Vagina (tissue), 2 donors: ENCODE measurements around the gene C4orf51. TPM values are rescaled to one million over a fixed set of nuclear protein-coding genes. Genes with fewer than 3 reads are reported as not detected.

Experiments
- DNase-seq, 2 donors: peaks; one replicate each; pipeline ENCODE4 v3.0.0-alpha.2; 2017; ENCODE audit errors: extremely low spot score in 2 of 2
- H3K27ac ChIP-seq: fragments of 200-600 bp; sonication (generic); one replicate; pipeline ENCODE4 v1.5.1; 2019
- H3K27me3 ChIP-seq: fragments of 200-600 bp; sonication (generic); one replicate; pipeline ENCODE4 v1.5.1; 2019
- H3K36me3 ChIP-seq, 2 donors: fragments of 200-600 bp; sonication (generic); one replicate each; pipeline ENCODE4 v1.5.1; 2017 to 2019
- H3K4me1 ChIP-seq: fragments of 200-600 bp; sonication (generic); one replicate; pipeline ENCODE4 v1.5.1; 2019
- H3K4me3 ChIP-seq, 2 donors: fragments of 200-600 bp; sonication (generic); 1 replicate in 1 of 2; 2 replicates in 1 of 2; pipeline ENCODE4 v1.5.1; 2016 to 2019
- H3K9me3 ChIP-seq: fragments of 200-600 bp; sonication (generic); one replicate; pipeline ENCODE4 v1.5.1; 2019
- POLR2A ChIP-seq, 2 donors: fragments of 450-650 bp; IDR thresholded peaks; one replicate each; pipeline ENCODE4 v1.6.1; 2017; ENCODE audit warnings: antibody characterized with exemption in 2 of 2, mild to moderate bottlenecking in 2 of 2, moderate library complexity in 2 of 2
- POLR2AphosphoS5 ChIP-seq, 2 donors: sonication (generic); formaldehyde crosslinking; IDR thresholded peaks; one replicate each; pipeline ENCODE4 v1.9.0; 2017; ENCODE audit warnings: antibody characterized with exemption in 2 of 2, mild to moderate bottlenecking in 2 of 2, low read depth in 1 of 2; ENCODE audit not compliant: insufficient read depth in 1 of 2
- intact Hi-C: fragments of 100-400 bp; cut with DNase I; formaldehyde crosslinking; loops from one replicate; pipeline ENCODE4 v1.15.1; 2023
- total RNA-seq: library from RNA; depleted of rRNA; stranded (reverse); fragments of >200 nt; gene quantifications from one replicate; pipeline ENCODE4 v1.2.3, GENCODE V29; 2016
- TF ChIP-seq, protein P1 (sequence below), 3 experiments: fragments of 450-650 bp in 2 of 3; fragments of 200-600 bp in 1 of 3; sonication (generic) in 1 of 3; IDR thresholded peaks; one replicate each; pipeline ENCODE4 v1.5.1; 2017 to 2019; ENCODE audit warnings: antibody characterized with exemption in 3 of 3, mild to moderate bottlenecking in 2 of 3, moderate library complexity in 2 of 3

C4orf51 gene
- total RNA-seq, 1 donor from 2014 or later: not detected

DNA sequence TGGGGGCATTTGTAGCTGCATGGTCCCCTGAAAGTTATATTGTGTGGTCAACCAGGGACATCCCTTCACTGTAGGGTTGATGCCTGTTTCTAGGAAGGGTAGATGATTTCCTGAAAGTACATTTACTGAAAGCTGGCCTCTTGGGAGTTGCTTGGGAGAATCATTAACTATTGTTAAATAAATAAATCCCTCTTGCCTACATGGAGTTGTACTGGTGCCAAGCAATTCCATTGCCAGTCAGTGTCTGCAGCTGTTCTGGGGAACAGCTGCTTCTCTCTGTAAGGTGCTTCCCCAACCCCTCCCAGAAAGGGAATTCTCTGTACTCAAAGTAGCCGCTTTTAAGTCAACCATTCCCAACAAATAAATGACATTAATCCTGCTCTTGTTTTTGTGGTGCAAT, 51.1 kb downstream of the C4orf51 start:
- Histone ChIP-seq H3K27ac (no peak overlapping the region), H3K4me3 (no peak overlapping the region), H3K4me1 (peaks cover 37% of the 10 kb centered on the region), H3K27me3 (no peaks in the 10 kb centered on the region), H3K9me3 (no peaks in the 10 kb centered on the region), H3K36me3 (no peaks in the 10 kb centered on the region)
- DNase-seq: no peak
- intact Hi-C loops: loop anchor here (5.0 to 10.0 kb wide), 2 partner anchors 106 to 206 kb away; partner anchors contain the start of gene ZNF827
- TF ChIP-seq POLR2A (IDR thresholded peaks at IDR 0.05) (no peak), POLR2AphosphoS5 (IDR thresholded peaks at IDR 0.05; ENCODE audit: insufficient read depth in 1 of 2, low read depth in 1 of 2) (no peak)
- TF ChIP-seq, protein P1, sequence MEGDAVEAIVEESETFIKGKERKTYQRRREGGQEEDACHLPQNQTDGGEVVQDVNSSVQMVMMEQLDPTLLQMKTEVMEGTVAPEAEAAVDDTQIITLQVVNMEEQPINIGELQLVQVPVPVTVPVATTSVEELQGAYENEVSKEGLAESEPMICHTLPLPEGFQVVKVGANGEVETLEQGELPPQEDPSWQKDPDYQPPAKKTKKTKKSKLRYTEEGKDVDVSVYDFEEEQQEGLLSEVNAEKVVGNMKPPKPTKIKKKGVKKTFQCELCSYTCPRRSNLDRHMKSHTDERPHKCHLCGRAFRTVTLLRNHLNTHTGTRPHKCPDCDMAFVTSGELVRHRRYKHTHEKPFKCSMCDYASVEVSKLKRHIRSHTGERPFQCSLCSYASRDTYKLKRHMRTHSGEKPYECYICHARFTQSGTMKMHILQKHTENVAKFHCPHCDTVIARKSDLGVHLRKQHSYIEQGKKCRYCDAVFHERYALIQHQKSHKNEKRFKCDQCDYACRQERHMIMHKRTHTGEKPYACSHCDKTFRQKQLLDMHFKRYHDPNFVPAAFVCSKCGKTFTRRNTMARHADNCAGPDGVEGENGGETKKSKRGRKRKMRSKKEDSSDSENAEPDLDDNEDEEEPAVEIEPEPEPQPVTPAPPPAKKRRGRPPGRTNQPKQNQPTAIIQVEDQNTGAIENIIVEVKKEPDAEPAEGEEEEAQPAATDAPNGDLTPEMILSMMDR (IDR thresholded peaks at IDR 0.05): no peak

DNA sequence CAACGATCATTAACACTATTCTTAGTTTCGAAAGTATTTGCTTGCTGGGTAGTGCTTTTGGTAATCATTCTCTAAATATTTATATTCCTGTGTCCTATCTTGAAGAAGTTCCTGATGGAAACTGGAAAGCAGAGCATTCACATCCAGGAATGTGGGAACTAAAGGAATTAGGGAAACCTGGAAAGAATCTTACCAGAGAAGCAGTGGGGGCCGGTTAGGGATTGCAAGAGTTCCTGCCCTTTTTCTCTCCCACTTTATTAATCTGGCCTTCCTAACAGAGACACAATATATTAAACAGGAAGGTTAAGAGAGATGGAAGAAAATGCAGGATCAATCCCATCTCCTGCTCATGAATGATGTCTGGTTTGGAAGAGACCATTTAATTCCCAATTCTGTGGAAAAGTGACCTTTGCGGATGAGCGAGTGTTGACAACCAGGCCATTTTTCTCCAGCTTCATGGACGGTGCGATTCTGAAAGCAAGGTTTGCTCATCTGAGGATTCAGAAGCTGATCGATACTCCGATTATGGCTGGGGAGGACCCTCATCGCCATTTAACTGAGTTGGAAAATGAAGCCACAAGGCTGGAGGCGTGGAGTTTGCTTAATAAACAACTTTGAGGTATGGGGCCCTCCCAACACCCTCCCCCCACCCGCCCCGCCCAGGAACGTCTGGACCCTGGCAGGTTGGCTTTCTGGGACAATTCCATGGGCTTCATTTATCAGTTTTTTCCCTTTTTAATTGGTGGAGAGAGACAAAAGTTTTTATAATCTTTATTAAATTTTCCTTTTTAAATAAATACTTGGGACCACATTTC, 52.3 kb downstream of the C4orf51 start:
- Histone ChIP-seq H3K9me3 (no peaks in the 10 kb centered on the region), H3K27me3 (no peaks in the 10 kb centered on the region), H3K27ac (peak overlapping the region; percentile 92), H3K36me3 (no peaks in the 10 kb centered on the region), H3K4me3 (peak overlapping the region; percentile 60 to 75), H3K4me1 (peaks cover 38% of the 10 kb centered on the region)
- DNase-seq: no peak
- no peak for TF ChIP-seq POLR2A (IDR thresholded peaks at IDR 0.05)
- no peak for TF ChIP-seq POLR2AphosphoS5 (IDR thresholded peaks at IDR 0.05; ENCODE audit: insufficient read depth in 1 of 2, low read depth in 1 of 2)
- TF ChIP-seq, protein P1 (IDR thresholded peaks at IDR 0.05): no peak
- intact Hi-C loops: loop anchor here (5.0 to 10.0 kb wide), 2 partner anchors 107 to 205 kb away; partner anchors contain the start of gene ZNF827

DNA sequence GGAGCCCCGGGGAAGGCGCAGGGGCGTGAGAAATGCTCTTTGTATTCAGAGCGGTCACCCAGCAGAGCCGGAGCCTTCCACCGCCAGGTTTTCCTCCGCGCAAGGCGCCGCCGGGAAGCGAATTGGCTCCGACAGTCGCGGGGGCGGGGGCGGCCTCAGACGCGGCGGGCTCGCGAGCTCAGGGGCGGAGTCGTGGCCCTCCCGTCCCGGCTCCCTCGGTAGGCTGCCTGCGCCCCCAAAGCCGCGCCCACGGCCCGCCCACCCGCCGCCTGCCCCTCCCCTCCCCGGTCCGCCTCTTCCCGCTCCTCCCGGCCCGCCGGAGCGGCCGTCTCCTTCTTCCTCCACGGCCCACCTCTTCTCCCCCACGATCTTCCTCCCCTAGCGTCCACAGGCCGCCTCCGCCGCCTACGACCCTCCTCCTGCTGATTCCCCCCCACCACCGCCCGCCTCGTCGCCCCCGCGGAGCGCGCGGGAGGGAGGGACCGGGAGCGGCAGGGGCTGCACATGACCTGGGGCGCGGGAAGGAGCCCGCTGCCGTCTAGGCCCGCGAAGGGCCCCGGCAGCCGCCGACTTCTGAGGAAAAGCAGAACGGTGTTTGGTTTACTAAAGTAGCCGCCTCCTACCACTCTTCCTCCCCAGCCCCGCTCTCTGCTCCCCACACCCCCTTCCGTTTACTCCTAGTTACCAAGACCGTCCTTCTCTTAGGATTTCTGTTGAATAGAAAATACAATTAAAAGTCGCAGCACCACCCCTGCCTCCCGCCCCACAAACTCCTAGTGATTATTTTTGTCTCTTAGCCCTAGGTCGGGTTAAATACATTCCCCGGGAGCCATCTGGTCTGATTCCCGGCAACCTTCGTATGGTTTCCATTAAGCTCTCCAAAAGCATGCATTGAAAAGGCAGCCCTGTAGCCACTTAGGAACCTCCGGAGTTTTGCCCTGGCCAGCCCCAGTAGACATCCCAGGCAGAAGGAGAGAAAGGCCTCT, 53.2 kb downstream of the C4orf51 start:
- no peaks in the 10 kb centered on the region for H3K36me3 ChIP-seq
- peak overlapping the region; percentile 92 for H3K27ac ChIP-seq
- TF ChIP-seq POLR2AphosphoS5 (IDR thresholded peaks at IDR 0.05; ENCODE audit: insufficient read depth in 1 of 2, low read depth in 1 of 2): peak; percentile 58 to 93
- TF ChIP-seq POLR2A (IDR thresholded peaks at IDR 0.05): peak; percentile 34 to 59
- TF ChIP-seq, protein P1 (IDR thresholded peaks at IDR 0.05): no peak
- H3K4me3 ChIP-seq: peak overlapping the region; percentile 60 to 75
- intact Hi-C loops: loop anchor here (5.0 to 10.0 kb wide), 2 partner anchors 108 to 204 kb away; partner anchors contain the start of gene ZNF827
- H3K9me3 ChIP-seq: no peaks in the 10 kb centered on the region
- H3K4me1 ChIP-seq: peaks cover 38% of the 10 kb centered on the region
- no peaks in the 10 kb centered on the region for H3K27me3 ChIP-seq
- DNase-seq: no peak

DNA sequence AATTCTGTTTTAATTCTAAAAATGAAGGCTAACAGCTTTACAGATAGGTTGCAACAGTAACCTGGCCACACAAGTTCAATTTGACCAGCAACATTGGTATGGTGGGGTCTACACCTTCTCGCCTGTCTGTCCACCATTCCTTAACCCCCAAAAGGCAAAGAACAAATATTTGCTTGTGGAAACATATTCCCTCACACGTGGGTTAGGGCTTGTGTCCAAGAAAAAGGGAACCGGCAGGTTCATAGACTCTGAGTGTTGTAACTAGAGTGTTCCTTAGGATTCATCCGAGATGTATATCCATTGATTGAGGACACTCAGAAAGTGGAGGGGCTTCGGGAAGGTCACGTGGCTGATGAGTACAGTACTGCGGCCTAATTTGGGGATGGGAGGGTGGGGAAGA, 54.1 kb downstream of the C4orf51 start:
- H3K4me3 ChIP-seq: peak overlapping the region; percentile 60 to 75
- H3K27me3 ChIP-seq: no peaks in the 10 kb centered on the region
- no peaks in the 10 kb centered on the region for H3K9me3 ChIP-seq
- H3K27ac ChIP-seq: peak overlapping the region; percentile 92
- intact Hi-C loops: loop anchor here (5.0 to 10.0 kb wide), 2 partner anchors 109 to 203 kb away; partner anchors contain the start of gene ZNF827
- DNase-seq: no peak
- peaks cover 38% of the 10 kb centered on the region for H3K4me1 ChIP-seq
- H3K36me3 ChIP-seq: no peaks in the 10 kb centered on the region
- TF ChIP-seq POLR2A (IDR thresholded peaks at IDR 0.05) (no peak), POLR2AphosphoS5 (IDR thresholded peaks at IDR 0.05; ENCODE audit: insufficient read depth in 1 of 2, low read depth in 1 of 2) (no peak)
- TF ChIP-seq, protein P1 (IDR thresholded peaks at IDR 0.05): no peak
